ENCODE data around the gene ARG2. TPM values are rescaled to one million over a fixed set of nuclear protein-coding genes. Genes with fewer than 3 reads are reported as not detected.

The ARG2 gene
- total and polyA plus RNA-seq, 4 donors, result 0.08 to 3.1 (median 0.59) TPM

DNA sequence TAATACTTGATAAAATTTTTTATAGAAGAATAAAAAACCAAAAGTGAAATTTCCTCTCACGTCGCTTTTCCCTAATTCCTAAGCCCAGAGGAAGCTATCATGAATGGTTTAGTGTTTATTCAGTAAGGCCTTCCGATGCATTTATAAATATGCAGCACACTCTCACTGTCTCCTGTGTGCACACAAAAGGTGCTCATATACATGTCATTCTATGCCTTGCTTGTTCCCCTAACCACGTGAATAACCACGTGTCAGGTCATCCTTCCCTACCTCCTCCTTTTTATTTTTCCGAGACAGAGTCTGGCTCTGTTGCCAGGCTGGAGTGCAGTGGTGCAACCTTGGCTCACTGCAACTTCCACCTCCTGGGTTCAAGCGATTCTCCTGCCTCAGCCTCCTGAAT is 49.3 kb upstream of the ARG2 start:
- Histone ChIP-seq H3K27me3 (ENCODE audit: control insufficient read depth in 4 of 4, insufficient read depth in 4 of 4, low read length in 3 of 4) (no peaks in the 10 kb centered on the region), H3K9ac (ENCODE audit: low read depth in 1 of 2, low read length in 2 of 2) (no peak overlapping the region), H3K4me1 (ENCODE audit: control insufficient read depth in 4 of 4, insufficient read depth in 4 of 4, low read length in 3 of 4) (no peaks in the 10 kb centered on the region), H3K27ac (ENCODE audit: low read depth in 1 of 2, low read length in 2 of 2) (no peak overlapping the region), H3K36me3 (ENCODE audit: control insufficient read depth in 4 of 4, insufficient read depth in 3 of 4, low read depth in 1 of 4, low read length in 3 of 4) (no peaks in the 10 kb centered on the region), H3K4me3 (ENCODE audit: low read depth in 1 of 3, low read length in 3 of 3) (no peak overlapping the region), H3K9me3 (ENCODE audit: control insufficient read depth in 4 of 4, low read length in 3 of 4) (no peaks in the 10 kb centered on the region)
- 91% methylated on average over 7 of the region's 7 CpGs for WGBS
- TF ChIP-seq SP1 (IDR thresholded peaks at IDR 0.05) (no peak), TAF1 (conservative IDR thresholded peaks at IDR 0.05) (no peak), FOXA2 (IDR thresholded peaks at IDR 0.05) (no peak), NR2F2 (IDR thresholded peaks at IDR 0.05) (no peak), RXRA (IDR thresholded peaks at IDR 0.05) (no peak), EGR1 (IDR thresholded peaks at IDR 0.05; ENCODE audit: low read depth in 2 of 2) (no peak), YY1 (IDR thresholded peaks at IDR 0.05) (no peak)
- TF ChIP-seq, protein P1, sequence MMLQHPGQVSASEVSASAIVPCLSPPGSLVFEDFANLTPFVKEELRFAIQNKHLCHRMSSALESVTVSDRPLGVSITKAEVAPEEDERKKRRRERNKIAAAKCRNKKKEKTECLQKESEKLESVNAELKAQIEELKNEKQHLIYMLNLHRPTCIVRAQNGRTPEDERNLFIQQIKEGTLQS (IDR thresholded peaks at IDR 0.05), result no peak
- no peak for DNase-seq (ENCODE audit: low spot score)

DNA sequence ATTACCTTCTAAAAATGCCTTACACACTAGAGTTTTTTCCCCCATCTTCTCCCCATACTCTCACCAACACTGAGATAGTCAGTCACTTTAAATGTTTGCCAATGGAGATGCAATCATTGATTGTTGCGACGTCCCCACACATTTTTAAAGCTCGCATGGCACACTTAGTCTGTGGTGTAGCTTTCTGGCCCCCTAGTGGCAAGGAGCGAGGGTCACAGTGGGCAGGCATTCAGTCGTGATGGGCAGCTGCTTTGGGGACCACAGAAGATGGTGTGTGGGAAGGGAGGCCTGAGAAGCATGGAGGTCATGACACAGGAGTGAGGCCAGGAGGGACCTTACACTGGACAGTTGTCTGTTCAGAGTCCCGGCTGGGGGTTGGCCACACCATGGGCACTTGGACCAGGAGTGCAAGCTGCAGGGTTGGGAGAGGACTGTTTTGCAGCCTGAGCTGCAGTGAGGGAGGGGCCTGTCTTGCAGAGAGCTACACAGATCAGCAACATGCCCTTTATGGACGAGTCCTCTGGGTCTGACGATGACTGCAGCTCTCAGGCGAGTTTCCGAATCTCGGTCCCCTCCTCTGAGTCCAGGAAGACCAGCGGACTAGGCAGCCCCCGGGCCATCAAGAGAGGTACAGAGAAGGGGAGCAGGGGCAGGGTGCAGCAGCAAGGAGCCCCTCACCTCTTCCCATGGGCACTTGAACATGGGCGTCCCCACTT is 48.3 kb upstream of the ARG2 start:
- Histone ChIP-seq H3K9me3 (ENCODE audit: control insufficient read depth in 4 of 4, low read length in 3 of 4) (no peaks in the 10 kb centered on the region), H3K9ac (ENCODE audit: low read depth in 1 of 2, low read length in 2 of 2) (no peak overlapping the region), H3K27ac (ENCODE audit: low read depth in 1 of 2, low read length in 2 of 2) (no peak overlapping the region), H3K4me1 (ENCODE audit: control insufficient read depth in 4 of 4, insufficient read depth in 4 of 4, low read length in 3 of 4) (no peaks in the 10 kb centered on the region), H3K36me3 (ENCODE audit: control insufficient read depth in 4 of 4, insufficient read depth in 3 of 4, low read depth in 1 of 4, low read length in 3 of 4) (no peaks in the 10 kb centered on the region), H3K4me3 (ENCODE audit: low read depth in 1 of 3, low read length in 3 of 3) (no peak overlapping the region), H3K27me3 (ENCODE audit: control insufficient read depth in 4 of 4, insufficient read depth in 4 of 4, low read length in 3 of 4) (no peaks in the 10 kb centered on the region)
- peak; percentile 69 for DNase-seq (ENCODE audit: low spot score)
- TF ChIP-seq, protein P1 (IDR thresholded peaks at IDR 0.05), result no peak
- TF ChIP-seq FOXA1 (IDR thresholded peaks at IDR 0.05), result no peak
- TF ChIP-seq GABPA (IDR thresholded peaks at IDR 0.05 in 1 of 2, conservative IDR thresholded peaks at IDR 0.05 in 1 of 2), result no peak
- TF ChIP-seq, protein P2, sequence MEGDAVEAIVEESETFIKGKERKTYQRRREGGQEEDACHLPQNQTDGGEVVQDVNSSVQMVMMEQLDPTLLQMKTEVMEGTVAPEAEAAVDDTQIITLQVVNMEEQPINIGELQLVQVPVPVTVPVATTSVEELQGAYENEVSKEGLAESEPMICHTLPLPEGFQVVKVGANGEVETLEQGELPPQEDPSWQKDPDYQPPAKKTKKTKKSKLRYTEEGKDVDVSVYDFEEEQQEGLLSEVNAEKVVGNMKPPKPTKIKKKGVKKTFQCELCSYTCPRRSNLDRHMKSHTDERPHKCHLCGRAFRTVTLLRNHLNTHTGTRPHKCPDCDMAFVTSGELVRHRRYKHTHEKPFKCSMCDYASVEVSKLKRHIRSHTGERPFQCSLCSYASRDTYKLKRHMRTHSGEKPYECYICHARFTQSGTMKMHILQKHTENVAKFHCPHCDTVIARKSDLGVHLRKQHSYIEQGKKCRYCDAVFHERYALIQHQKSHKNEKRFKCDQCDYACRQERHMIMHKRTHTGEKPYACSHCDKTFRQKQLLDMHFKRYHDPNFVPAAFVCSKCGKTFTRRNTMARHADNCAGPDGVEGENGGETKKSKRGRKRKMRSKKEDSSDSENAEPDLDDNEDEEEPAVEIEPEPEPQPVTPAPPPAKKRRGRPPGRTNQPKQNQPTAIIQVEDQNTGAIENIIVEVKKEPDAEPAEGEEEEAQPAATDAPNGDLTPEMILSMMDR (IDR thresholded peaks at IDR 0.05; ENCODE audit: low read depth, low read length, missing input control), result peak; percentile 79
- TF ChIP-seq SP1 (IDR thresholded peaks at IDR 0.05), result no peak
- peak; percentile 89 to 93 for TF ChIP-seq RAD21 (IDR thresholded peaks at IDR 0.05)
- TF ChIP-seq TAF1 (conservative IDR thresholded peaks at IDR 0.05), result no peak
- no peak for TF ChIP-seq NR2F2 (IDR thresholded peaks at IDR 0.05)
- TF ChIP-seq YY1 (IDR thresholded peaks at IDR 0.05), result no peak
- no peak for TF ChIP-seq EGR1 (IDR thresholded peaks at IDR 0.05; ENCODE audit: low read depth in 2 of 2)
- TF ChIP-seq RXRA (IDR thresholded peaks at IDR 0.05), result no peak
- TF ChIP-seq FOXA2 (IDR thresholded peaks at IDR 0.05), result no peak
- TF ChIP-seq, protein P3, sequence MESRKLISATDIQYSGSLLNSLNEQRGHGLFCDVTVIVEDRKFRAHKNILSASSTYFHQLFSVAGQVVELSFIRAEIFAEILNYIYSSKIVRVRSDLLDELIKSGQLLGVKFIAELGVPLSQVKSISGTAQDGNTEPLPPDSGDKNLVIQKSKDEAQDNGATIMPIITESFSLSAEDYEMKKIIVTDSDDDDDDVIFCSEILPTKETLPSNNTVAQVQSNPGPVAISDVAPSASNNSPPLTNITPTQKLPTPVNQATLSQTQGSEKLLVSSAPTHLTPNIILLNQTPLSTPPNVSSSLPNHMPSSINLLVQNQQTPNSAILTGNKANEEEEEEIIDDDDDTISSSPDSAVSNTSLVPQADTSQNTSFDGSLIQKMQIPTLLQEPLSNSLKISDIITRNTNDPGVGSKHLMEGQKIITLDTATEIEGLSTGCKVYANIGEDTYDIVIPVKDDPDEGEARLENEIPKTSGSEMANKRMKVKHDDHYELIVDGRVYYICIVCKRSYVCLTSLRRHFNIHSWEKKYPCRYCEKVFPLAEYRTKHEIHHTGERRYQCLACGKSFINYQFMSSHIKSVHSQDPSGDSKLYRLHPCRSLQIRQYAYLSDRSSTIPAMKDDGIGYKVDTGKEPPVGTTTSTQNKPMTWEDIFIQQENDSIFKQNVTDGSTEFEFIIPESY (IDR thresholded peaks at IDR 0.05), result no peak
- 50% methylated on average over 14 of the region's 14 CpGs for WGBS

All from liver (tissue), 9 donors.